Measurements from ENCODE around the gene OPA3. TPM values are rescaled to one million over a fixed set of nuclear protein-coding genes. Genes with fewer than 3 reads are reported as not detected.

OPA3 gene
- total RNA-seq, 4 donors from 2014 or later: 5.7 to 14.9 (median 11.6) TPM

DNA sequence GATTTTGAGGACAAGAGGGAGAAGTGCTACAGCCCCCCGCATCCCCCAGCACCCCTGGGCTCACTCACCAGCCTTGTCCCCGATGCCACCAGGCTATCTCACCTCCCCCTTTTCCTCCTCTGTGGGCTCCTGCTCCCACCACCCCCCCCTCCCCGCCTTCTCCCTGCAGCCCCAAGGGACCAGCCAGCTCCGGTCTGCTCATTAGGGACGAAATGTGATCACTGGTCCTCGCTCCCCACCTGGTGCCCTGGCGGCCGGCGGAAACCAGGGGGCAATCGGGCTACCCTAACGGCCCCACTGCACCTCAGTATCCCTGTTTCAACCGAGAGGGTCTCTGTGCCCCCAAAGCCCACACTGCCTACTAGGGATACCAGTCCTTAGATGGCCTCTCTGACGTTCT lies 14.7 kb upstream of the OPA3 start:
- Histone ChIP-seq H3K27me3 (peaks cover 94% of the 10 kb centered on the region), H3K4me1 (peaks cover 0 to 47% (median 0%) of the 10 kb centered on the region in 3 donors), H3K4me3 (no peak overlapping the region), H3K9me3 (no peaks in the 10 kb centered on the region), H3K27ac (peak overlapping the region in 3 of 4 donors; percentile 12 to 74 (median 37)), H3K36me3 (no peaks in the 10 kb centered on the region)
- no peak for TF ChIP-seq EP300 (IDR thresholded peaks at IDR 0.05)
- TF ChIP-seq, protein P1, sequence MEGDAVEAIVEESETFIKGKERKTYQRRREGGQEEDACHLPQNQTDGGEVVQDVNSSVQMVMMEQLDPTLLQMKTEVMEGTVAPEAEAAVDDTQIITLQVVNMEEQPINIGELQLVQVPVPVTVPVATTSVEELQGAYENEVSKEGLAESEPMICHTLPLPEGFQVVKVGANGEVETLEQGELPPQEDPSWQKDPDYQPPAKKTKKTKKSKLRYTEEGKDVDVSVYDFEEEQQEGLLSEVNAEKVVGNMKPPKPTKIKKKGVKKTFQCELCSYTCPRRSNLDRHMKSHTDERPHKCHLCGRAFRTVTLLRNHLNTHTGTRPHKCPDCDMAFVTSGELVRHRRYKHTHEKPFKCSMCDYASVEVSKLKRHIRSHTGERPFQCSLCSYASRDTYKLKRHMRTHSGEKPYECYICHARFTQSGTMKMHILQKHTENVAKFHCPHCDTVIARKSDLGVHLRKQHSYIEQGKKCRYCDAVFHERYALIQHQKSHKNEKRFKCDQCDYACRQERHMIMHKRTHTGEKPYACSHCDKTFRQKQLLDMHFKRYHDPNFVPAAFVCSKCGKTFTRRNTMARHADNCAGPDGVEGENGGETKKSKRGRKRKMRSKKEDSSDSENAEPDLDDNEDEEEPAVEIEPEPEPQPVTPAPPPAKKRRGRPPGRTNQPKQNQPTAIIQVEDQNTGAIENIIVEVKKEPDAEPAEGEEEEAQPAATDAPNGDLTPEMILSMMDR (IDR thresholded peaks at IDR 0.05): no peak
- no peak for TF ChIP-seq POLR2A (IDR thresholded peaks at IDR 0.05)
- no peak for TF ChIP-seq POLR2AphosphoS5 (IDR thresholded peaks at IDR 0.05)
- ATAC-seq: no peak
- 0 to 7% methylated on average over 3 to 6 of the region's 13 CpGs for WGBS, 2 donors (ENCODE audit: low coverage in 1 of 2)

DNA sequence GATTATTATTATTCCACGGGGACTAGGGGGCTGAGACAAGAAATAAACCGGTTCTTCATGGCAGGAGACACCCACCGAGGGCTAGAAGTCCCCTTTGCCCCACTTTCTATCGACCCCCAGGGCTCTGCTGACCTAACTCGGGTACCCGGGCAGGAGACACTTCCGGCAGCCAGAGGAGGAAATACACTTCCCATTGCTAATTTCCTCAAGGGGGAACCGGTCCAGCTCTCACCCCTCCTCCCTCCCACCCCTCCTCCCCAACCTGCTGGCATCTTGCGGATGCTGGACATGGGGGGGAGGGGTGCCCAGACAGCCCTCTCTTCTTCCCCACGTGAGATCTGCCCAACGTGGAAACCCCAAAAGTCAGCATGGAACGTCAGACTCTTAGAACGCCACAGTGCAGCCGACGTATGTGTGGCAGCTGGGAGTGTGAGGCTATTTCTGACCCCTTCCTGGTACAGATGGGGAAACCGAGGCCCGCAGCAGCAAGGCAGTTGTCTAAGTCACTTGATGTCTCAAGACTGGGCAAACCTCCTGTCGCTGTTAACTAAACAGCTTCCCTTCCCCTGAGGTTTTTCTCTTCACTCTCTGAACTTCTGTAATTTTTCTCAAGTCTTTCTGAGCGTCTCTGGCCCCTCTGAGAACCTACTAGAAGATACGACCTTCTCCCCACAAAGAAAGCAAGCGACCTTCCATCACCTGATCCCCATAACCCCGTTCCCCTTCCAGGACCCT lies 13.8 kb upstream of the OPA3 start:
- Histone ChIP-seq H3K9me3 (no peaks in the 10 kb centered on the region), H3K27ac (peak overlapping the region in 2 of 4 donors; percentile 42 to 74), H3K4me1 (peaks cover 0 to 47% (median 0%) of the 10 kb centered on the region in 3 donors), H3K27me3 (peaks cover 100% of the 10 kb centered on the region), H3K36me3 (no peaks in the 10 kb centered on the region), H3K4me3 (peak overlapping the region in 1 of 2 donors; percentile 20)
- WGBS, 2 donors (ENCODE audit: low coverage in 1 of 2): 0 to 1% methylated on average over 3 to 12 of the region's 22 CpGs
- TF ChIP-seq EP300 (IDR thresholded peaks at IDR 0.05) (no peak), POLR2AphosphoS5 (IDR thresholded peaks at IDR 0.05) (no peak), POLR2A (IDR thresholded peaks at IDR 0.05) (no peak)
- TF ChIP-seq, protein P1 (IDR thresholded peaks at IDR 0.05): no peak
- no peak for ATAC-seq

DNA sequence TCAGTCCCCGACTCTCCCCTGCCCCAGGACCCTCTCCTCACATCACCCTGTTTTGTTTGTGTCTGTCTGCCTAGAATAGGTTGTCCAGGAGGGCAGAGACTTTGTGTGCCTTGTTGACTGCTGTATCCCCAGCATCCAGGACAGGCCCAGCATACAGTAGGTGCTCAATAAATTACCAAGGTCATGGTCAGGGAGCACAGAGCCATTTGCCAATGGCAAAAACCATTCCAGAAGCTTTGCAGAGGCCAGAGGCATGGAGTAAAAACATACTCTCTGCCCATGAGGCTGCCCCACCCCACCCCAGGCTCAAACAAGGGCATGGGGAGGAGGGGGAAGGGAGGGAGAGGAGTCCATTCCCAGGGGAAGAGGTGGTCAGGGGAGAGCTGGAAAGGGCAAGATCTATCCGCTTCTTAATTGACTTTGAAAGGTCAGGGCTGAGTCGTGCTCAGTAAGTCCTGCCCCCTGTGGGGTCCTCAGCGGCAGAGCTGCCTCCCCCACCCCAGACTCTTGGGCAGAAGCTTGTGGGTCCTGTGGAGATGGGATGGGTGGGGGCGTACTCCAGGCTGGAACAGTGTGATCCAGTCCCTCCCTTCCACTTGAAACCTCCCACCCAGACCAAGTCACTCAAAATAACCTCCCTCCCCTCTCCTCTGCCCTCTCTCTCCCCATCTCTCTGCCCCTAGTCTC lies 13.0 kb upstream of the OPA3 start:
- ATAC-seq: no peak
- Histone ChIP-seq H3K36me3 (no peaks in the 10 kb centered on the region), H3K27ac (peak overlapping the region in 2 of 4 donors; percentile 42 to 74), H3K4me3 (peak overlapping the region in 1 of 2 donors; percentile 20), H3K27me3 (peaks cover 100% of the 10 kb centered on the region), H3K9me3 (no peaks in the 10 kb centered on the region), H3K4me1 (peaks cover 0 to 47% (median 0%) of the 10 kb centered on the region in 3 donors)
- 19 to 40% methylated on average over 2 to 3 of the region's 5 CpGs for WGBS, 2 donors (ENCODE audit: low coverage in 1 of 2)
- TF ChIP-seq POLR2A (IDR thresholded peaks at IDR 0.05) (no peak), POLR2AphosphoS5 (IDR thresholded peaks at IDR 0.05) (no peak), EP300 (IDR thresholded peaks at IDR 0.05) (no peak)
- TF ChIP-seq, protein P1 (IDR thresholded peaks at IDR 0.05): no peak

DNA sequence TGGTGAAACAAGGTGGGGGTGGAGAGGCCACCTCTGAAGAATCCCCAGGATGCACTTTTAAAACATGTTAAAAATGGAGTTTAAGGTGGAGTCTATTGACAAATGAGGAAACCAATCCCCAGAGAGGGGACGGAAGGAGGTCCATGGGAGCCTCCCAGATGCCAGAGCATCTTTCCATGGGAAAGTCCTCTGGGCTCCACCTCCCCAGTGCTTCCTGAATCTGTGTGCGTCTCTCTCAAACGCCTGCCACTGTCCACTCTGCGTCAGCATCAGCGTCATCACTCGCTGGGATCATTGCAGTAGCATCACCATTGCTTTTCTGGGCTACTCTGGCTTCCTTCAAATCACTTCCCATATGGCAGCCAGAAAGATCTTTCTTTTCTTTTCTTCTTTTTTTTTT lies 11.2 kb upstream of the OPA3 start:
- H3K4me1 ChIP-seq: peaks cover 0 to 31% (median 0%) of the 10 kb centered on the region in 3 donors
- TF ChIP-seq POLR2AphosphoS5 (IDR thresholded peaks at IDR 0.05) (no peak), POLR2A (IDR thresholded peaks at IDR 0.05) (no peak), EP300 (IDR thresholded peaks at IDR 0.05) (no peak)
- TF ChIP-seq, protein P1 (IDR thresholded peaks at IDR 0.05): no peak
- peaks cover 100% of the 10 kb centered on the region for H3K27me3 ChIP-seq
- no peaks in the 10 kb centered on the region for H3K36me3 ChIP-seq
- H3K27ac ChIP-seq: no peak overlapping the region
- H3K9me3 ChIP-seq: no peaks in the 10 kb centered on the region
- WGBS, 2 donors (ENCODE audit: low coverage in 1 of 2): 5 to 18% methylated on average over 2 to 4 of the region's 6 CpGs
- no peak overlapping the region for H3K4me3 ChIP-seq
- ATAC-seq: no peak
